Dedifferentiated amniotic fluid mesenchymal stem cell (primary cell): ENCODE results near the gene DPM2.
A peak's percentile ranks its signal among the peaks of the same experiment; 100 is the strongest.

Experiments used
- DNase-seq: peaks from one replicate; pipeline ENCODE4 v3.0.0-alpha.2; 2016; ENCODE audit errors: extremely low spot score

The DPM2 gene

GRCh38 chr9:127973169-127974000 is 35.7 kb upstream of the DPM2 start:
- no peak for DNase-seq

GRCh38 chr9:127972236-127972871 is 34.7 kb upstream of the DPM2 start:
- no peak for DNase-seq

GRCh38 chr9:127971357-127972235 is 33.9 kb upstream of the DPM2 start:
- DNase-seq = no peak

GRCh38 chr9:127970401-127971313 is 33.0 kb upstream of the DPM2 start:
- DNase-seq = no peak

- peak; percentile 85 for DNase-seq
Measured at GRCh38 chr9:127968700-127969383, 31.2 kb upstream of the DPM2 start.

- no peak for DNase-seq
Measured at GRCh38 chr9:127968042-127968441, 30.4 kb upstream of the DPM2 start.

- DNase-seq = no peak
Measured at GRCh38 chr9:127967151-127967809, 29.6 kb upstream of the DPM2 start.

GRCh38 chr9:127966416-127967150 is 28.9 kb upstream of the DPM2 start:
- DNase-seq = no peak

- DNase-seq = no peak
Measured at GRCh38 chr9:127965953-127966352, 28.3 kb upstream of the DPM2 start.

GRCh38 chr9:127963359-127964064 is 25.9 kb upstream of the DPM2 start:
- no peak for DNase-seq

GRCh38 chr9:127963041-127963358 is 25.3 kb upstream of the DPM2 start:
- DNase-seq = no peak

- DNase-seq = no peak
Measured at GRCh38 chr9:127962278-127962677, 24.6 kb upstream of the DPM2 start.

GRCh38 chr9:127961613-127962155 is 24.0 kb upstream of the DPM2 start:
- DNase-seq = no peak

GRCh38 chr9:127961155-127961490 is 23.5 kb upstream of the DPM2 start:
- DNase-seq = no peak

GRCh38 chr9:127960410-127961154 is 22.9 kb upstream of the DPM2 start:
- DNase-seq = no peak

- no peak for DNase-seq
Measured at GRCh38 chr9:127959841-127960409, 22.3 kb upstream of the DPM2 start.

GRCh38 chr9:127959398-127959797 is 21.7 kb upstream of the DPM2 start:
- DNase-seq = no peak

- DNase-seq = no peak
Measured at GRCh38 chr9:127958728-127959127, 21.1 kb upstream of the DPM2 start.
